Uterus (tissue), 4 donors: Measurements from ENCODE around the gene SHB. TPM values are rescaled to one million over a fixed set of nuclear protein-coding genes. Genes with fewer than 3 reads are reported as not detected.

Experiments
- DNase-seq, 2 donors: peaks; one replicate each; pipeline ENCODE4 v3.0.0-alpha.2; 2019 to 2020
- H3K27ac ChIP-seq, 2 donors: fragments of 200-600 bp; sonication (generic); 1 replicate in 1 of 2; 2 replicates in 1 of 2; pipeline ENCODE4 v1.5.1; 2016 to 2018
- H3K27me3 ChIP-seq, 2 donors: fragments of 200-600 bp; sonication (generic); one replicate each; pipeline ENCODE4 v1.5.1; 2018 to 2019; ENCODE audit warnings: control low read depth in 1 of 2
- H3K36me3 ChIP-seq, 2 donors: fragments of 200-600 bp; sonication (generic); one replicate each; pipeline ENCODE4 v1.5.1; 2019; ENCODE audit warnings: control low read depth in 1 of 2
- H3K4me1 ChIP-seq, 2 donors: fragments of 200-600 bp; sonication (generic); one replicate each; pipeline ENCODE4 v1.5.1; 2018 to 2019; ENCODE audit warnings: control low read depth in 1 of 2
- H3K4me3 ChIP-seq, 2 donors: fragments of 200-600 bp; sonication (generic); 1 replicate in 1 of 2; 2 replicates in 1 of 2; pipeline ENCODE4 v1.5.1; 2018 to 2019; ENCODE audit warnings: mild to moderate bottlenecking in 1 of 2
- H3K9me3 ChIP-seq, 2 donors: fragments of 200-600 bp; sonication (generic); one replicate each; pipeline ENCODE4 v1.5.1; 2019; ENCODE audit warnings: control low read depth in 1 of 2
- CTCF ChIP-seq, 4 experiments: fragments of 200-600 bp in 2 of 4; fragments of 450-650 bp in 2 of 4; sonication (generic) in 2 of 4; IDR thresholded peaks; one replicate each; pipeline ENCODE4 v1.5.1; 2016 to 2019; ENCODE audit warnings: antibody characterized with exemption in 4 of 4, mild to moderate bottlenecking in 2 of 4, moderate library complexity in 1 of 4
- POLR2A ChIP-seq, 2 donors: fragments of 450-650 bp; IDR thresholded peaks; one replicate each; pipeline ENCODE4 v1.6.1; 2016; ENCODE audit warnings: antibody characterized with exemption in 2 of 2, mild to moderate bottlenecking in 1 of 2, moderate library complexity in 1 of 2
- intact Hi-C: fragments of 100-400 bp; cut with DNase I; formaldehyde crosslinking; loops from one replicate; pipeline ENCODE4 v1.15.1; 2023; ENCODE audit warnings: low total_unique reads
- total RNA-seq, 4 donors: library from RNA; depleted of rRNA in 3 of 4; stranded (reverse); fragments of >200 nt in 3 of 4; gene quantifications; one replicate each; pipeline versions ENCODE4 v1.1.0 to v1.2.4, GENCODE V29; 2014 to 2023
- donor health status: DM: yes; HTN: yes; CAD: no.

Gene SHB
- total RNA-seq, 4 donors from 2014 or later, result 3.5 to 19.6 (median 7.3) TPM

- Histone ChIP-seq H3K36me3 (no peaks in the 10 kb centered on the region), H3K4me1 (peaks cover 0 to 13% of the 10 kb centered on the region in 2 donors), H3K9me3 (no peaks in the 10 kb centered on the region), H3K27me3 (no peaks in the 10 kb centered on the region), H3K4me3 (no peak overlapping the region), H3K27ac (no peak overlapping the region)
- intact Hi-C loops, result no loop called here
- TF ChIP-seq POLR2A (IDR thresholded peaks at IDR 0.05) (no peak), CTCF (IDR thresholded peaks at IDR 0.05) (no peak)
- no peak for DNase-seq
Measured at GRCh38 chr9:38015266-38015665, 53.8 kb downstream of the SHB start.

GRCh38 chr9:38012767-38013450, 56.1 kb downstream of the SHB start:
- no peaks in the 10 kb centered on the region for H3K27me3 ChIP-seq
- H3K4me3 ChIP-seq, result no peak overlapping the region
- DNase-seq, result no peak
- intact Hi-C loops, result no loop called here
- H3K9me3 ChIP-seq, result no peaks in the 10 kb centered on the region
- no peaks in the 10 kb centered on the region for H3K36me3 ChIP-seq
- no peak for TF ChIP-seq POLR2A (IDR thresholded peaks at IDR 0.05)
- no peak for TF ChIP-seq CTCF (IDR thresholded peaks at IDR 0.05)
- H3K27ac ChIP-seq, result no peak overlapping the region
- H3K4me1 ChIP-seq, result peaks cover 0 to 4% of the 10 kb centered on the region in 2 donors

- H3K36me3 ChIP-seq, result no peaks in the 10 kb centered on the region
- H3K27ac ChIP-seq, result no peak overlapping the region
- H3K27me3 ChIP-seq, result no peaks in the 10 kb centered on the region
- no peak for DNase-seq
- H3K9me3 ChIP-seq, result no peaks in the 10 kb centered on the region
- no peak overlapping the region for H3K4me3 ChIP-seq
- intact Hi-C loops, result no loop called here
- H3K4me1 ChIP-seq, result peaks cover 0 to 3% of the 10 kb centered on the region in 2 donors
- TF ChIP-seq POLR2A (IDR thresholded peaks at IDR 0.05), result no peak
- no peak for TF ChIP-seq CTCF (IDR thresholded peaks at IDR 0.05)
Measured at GRCh38 chr9:38011991-38012390, 57.0 kb downstream of the SHB start.

GRCh38 chr9:38010918-38011704, 57.9 kb downstream of the SHB start:
- Histone ChIP-seq H3K36me3 (no peaks in the 10 kb centered on the region), H3K27ac (no peak overlapping the region), H3K9me3 (no peaks in the 10 kb centered on the region), H3K4me1 (no peaks in the 10 kb centered on the region), H3K27me3 (no peaks in the 10 kb centered on the region), H3K4me3 (no peak overlapping the region)
- intact Hi-C loops, result no loop called here
- TF ChIP-seq CTCF (IDR thresholded peaks at IDR 0.05), result no peak
- TF ChIP-seq POLR2A (IDR thresholded peaks at IDR 0.05), result no peak
- DNase-seq, result no peak

GRCh38 chr9:38009990-38010389, 59.0 kb downstream of the SHB start:
- Histone ChIP-seq H3K4me3 (no peak overlapping the region), H3K27me3 (no peaks in the 10 kb centered on the region), H3K4me1 (no peaks in the 10 kb centered on the region), H3K9me3 (no peaks in the 10 kb centered on the region), H3K36me3 (no peaks in the 10 kb centered on the region), H3K27ac (no peak overlapping the region)
- intact Hi-C loops, result no loop called here
- DNase-seq, result no peak
- TF ChIP-seq CTCF (IDR thresholded peaks at IDR 0.05), result no peak
- TF ChIP-seq POLR2A (IDR thresholded peaks at IDR 0.05), result no peak
